GM21447 (cell line): ENCODE measurements around the gene TOGARAM2.
"Not testable (repeated sequence)": the region's sequence is repeated elsewhere in the genome, so short reads cannot be mapped to it uniquely, and the experiment has no call there.

ENCODE experiments used
- ATAC-seq: cut with Tn5 transposase; IDR thresholded peaks from one replicate; pipeline ENCODE4 v1.9.1; 2021; ENCODE audit not compliant: unreplicated experiment

Gene TOGARAM2

DNA sequence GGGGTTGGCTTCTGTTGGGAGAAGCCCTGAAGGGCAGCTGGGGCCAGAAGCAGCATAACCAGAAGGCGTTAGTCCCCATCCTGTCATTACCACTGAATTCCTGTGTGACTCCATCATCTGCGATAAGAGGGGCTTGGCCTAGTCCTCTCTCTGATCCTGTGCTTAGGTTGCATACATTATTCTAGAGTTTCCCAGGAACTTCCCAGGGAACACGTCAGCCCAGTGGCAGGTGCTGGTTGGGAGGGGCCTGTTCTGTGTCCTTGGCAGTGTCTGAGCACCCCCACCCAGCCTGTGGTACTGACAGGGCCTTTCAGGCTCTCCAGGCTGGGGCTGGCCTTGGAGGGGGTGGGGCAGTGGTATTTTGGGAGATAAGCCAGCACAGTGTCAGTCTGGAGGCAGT, 4.5 kb upstream of the TOGARAM2 start:
- no peak for ATAC-seq

DNA sequence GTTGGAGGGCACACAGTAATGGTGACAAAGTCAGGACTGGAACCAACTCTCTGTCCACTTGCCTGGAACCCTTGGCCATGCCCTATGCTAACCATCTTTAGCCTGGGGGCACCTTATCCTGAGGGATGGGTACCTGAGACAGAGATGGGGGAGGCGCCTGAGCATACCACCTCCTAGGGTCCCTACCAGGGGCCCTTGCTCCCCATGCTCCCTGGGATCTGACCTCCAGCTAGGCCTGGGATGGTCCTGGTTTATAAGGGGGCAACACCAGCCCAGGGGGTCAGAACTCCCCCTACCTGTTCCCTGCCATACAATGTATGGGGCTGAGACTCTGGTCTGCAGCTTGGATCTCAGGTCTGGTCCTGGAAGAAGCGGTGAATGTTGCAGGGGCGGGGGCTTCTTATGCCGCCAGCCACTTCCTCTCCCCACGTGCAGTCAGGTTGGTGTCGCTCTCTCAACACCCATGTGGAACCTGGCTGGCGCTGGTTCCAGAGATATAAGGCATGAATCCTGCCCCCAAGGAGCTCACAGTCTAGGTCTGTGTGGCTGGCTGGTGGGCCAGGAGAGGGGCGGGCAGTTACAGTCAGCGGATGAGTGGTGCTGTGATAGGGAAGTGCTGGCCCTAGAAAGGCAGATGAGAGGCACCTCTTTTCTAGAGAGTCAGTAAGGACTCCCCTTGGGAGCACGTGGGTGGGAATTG, 3.8 kb upstream of the TOGARAM2 start:
- no peak for ATAC-seq

DNA sequence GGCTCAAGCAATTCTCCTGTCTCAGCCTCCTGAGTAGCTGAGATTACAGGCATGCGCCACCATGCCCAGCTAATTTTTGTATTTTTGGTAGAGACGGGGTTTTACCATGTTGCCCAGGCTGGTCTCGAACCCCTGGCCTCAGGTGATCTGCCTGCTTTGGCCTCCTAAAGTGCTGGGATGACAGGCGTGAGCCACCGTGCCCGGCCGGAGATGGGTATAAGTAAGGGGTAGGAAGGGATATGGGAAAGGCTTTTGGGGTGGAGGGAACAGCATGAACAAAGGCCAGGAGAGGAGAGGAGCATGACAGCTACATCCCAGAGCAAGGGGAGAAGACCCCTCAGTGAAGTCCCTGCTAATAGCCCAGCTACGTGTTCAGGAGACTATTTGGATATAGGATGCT, 3.1 kb upstream of the TOGARAM2 start:
- not testable (repeated sequence) for ATAC-seq

DNA sequence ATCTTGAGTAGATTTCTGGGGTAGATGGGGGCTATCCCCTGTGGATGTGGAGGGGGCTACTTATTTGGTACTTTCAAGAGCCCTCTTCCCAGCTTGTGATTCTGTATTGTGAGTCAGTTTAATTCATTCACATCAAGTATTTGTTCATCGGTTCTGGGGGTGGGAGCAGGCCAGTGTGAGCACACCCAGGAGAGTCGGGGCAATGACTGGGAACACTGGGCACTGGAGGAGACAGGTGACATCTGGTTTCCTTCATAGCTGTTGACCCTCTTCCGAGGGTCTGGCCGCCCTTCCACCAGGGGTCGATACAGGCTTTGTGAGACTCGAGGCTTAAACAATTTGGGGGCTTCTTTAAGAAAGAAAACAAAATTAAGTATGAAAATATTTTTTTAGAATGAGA, 2.5 kb upstream of the TOGARAM2 start:
- ATAC-seq = no peak

DNA sequence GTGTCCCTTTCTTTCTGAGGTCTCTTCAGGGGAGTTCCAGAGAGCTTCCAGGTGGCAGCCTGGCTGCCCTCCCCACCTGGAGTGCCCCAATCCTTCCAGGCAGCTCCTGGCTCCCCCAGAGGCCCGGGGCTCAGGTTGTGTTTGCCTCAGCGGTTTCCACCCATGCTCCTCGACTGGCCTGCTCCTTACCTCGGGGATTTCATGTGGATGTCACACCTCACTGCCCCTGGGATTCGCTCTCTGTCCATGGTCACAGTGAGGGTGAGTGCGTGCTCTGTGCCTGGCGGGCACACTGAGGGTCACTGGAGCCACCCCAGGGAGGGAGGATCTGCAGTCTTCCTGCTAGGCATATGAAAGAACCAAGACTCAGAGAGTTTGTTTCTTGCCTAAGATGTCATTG, 2.1 kb upstream of the TOGARAM2 start:
- no peak for ATAC-seq

DNA sequence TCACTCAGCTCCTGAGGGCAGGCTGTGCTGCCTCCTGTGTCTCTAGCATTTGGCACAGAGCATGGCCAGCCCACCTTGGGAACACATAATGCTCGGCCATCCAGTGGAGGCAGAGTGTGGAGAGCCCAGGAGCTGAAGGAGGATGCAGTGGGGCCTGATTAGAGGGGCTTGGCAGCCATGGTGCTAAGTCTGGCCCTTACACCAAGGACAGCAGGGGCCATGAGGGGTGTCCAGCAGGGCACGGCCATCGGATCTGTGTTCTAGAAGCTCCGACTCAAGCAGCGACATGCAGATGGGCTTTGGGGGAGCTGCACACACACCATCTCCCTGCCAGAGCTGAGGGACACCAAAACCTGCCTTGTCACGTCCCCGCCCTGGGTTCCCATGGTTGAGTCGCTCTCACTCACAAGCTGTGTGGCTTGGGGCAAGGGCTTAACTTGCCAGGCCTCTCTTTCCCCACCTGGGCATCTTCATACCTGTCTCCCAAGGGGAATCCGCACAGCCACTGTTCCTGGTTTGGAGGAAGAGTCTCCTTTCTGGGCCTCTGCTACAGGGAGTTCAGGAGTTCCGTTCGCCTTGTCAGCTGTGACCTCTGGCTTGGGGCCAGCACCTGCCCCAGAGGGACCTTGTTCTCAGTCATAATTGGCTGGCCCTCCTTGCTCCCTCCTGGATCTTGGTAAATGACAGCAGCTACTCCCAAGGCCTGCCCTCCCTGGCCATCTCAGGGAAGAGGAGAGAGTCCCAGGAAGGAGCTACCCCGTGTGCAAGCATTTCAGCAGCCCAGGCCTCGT, 1.3 kb upstream of the TOGARAM2 start:
- no peak for ATAC-seq

DNA sequence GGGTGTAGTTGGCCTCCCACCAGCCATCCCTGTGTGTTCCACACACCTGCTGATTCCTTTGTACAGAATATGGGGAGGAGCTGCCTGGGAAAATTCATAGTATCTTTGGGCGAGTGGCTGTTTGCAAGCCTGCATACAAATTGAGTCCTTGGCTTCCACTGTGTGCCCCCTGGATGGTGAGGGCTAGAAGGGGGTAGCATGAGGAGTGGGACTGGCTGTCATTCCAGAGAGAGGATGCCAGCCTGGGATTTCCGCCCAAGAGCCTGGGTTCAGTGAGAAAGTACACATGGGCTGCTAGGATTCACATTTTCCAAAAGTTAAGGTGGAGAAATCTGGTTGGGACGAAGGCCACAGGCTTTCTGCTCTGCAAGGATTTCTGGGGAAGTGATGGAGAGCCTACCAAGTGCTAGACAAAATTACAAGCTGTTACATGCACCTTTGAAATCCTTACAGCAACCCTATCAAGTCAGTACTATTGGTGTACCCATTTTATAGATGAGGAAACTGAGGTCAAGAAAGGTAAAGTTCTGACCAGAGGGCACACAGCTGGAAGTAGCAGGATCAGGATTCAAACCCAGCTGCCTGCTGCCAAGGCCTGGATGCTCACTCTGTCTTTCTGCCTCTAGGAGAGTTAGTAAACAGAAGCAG, 606 bp upstream of the TOGARAM2 start:
- ATAC-seq = no peak

DNA sequence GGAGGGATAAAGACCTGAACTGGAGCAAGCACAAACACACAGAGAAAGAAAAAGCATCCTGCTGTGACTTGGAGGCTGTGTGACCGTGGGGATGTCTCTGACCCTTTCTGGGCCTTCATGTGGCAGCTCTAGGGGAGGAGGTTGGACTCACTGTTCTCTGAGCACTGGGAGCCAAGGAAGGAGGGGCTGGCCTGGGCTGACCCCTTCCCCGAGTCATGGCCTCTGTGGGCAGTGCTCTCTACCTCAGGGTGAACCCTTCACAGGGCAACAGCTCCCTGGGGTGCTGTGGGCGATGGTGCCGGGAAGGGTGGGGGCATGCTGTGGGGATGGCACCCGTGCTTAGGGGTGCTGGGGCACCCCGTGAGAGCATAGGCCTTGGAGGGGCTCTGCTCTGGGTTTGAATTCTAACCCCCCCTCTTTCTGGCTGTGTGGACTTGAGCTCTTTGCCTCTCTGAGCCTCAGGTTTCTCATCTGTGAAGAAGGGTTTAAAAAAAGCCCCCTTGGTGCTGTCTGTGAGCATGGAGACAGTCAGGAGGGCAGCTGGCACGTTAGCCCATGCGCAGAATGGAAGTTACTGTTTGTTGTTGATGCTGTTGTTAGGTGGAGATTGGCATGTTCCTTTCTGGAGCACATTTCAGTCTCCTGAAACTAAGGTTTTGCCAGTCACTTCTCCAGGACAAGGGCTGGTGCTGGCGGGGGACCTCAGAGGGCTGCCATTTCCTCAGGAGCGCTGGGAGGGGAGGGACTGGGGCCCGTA, 700 bp downstream of the TOGARAM2 start:
- ATAC-seq = no peak

DNA sequence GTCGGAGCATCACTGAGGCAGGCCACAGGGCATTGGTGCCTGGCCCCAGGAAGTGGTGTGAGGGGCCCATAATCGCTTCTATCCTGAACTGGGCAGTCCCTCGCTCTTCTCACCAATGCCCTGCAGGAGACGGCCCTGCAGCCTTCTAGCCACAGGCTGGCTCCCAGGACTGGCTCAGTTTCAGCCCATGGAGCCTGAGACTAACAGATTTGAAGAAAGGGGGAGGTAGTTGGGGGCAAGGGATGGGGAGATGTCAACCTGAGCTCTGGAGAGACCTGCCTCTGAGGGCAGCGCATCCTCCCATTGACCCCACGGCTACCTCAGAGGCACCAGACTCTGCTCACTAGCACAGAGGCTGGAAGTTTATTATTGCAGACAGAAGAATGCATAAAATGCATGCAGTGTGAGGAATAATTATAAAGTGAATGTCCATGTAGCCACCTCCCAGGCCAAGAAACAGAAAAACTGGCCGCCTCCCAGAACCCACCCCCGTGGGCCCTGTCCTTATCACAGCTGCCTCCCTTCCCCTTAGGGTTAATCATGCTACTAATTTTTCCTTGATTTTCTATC, 1.4 kb downstream of the TOGARAM2 start:
- ATAC-seq = no peak

DNA sequence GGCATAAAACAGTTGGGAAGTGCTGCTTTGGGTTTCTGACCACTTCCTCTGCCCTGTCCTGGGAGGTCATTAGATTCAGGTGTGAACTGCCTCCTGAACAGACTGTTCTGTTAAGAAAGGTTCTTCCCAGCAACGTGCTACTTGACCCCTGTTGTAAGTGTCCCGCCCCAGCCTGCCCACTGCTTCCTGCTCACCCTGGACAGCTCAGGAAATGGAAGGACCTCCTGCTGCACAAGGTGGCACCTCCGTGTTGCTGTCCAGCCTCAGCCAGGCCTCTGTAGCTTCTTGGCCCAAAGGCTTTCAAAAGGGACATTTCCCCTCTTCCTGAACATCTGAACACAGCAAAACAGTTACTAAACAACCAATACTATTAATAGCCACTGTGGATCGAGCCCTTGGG, 5.3 kb downstream of the TOGARAM2 start:
- no peak for ATAC-seq

DNA sequence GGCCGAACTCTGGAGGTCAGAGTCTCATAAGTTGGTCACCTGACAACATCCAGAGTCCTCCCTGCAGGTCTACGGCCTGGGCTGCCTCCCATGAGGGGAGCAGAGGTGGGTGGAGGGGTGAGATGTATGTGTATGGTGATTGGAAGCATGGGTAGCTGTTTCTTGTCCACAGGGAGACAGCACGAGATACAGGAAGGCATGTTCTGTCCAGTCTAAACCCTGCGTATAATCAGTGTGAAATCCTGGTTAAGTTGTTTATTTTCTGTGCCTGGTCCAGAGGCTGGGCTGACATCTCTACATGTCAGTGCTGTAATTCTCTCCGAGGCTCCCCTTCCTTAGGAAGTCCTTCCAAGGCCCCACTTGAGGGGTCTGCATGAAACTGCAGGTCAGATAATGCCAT, 8.9 kb downstream of the TOGARAM2 start:
- no peak for ATAC-seq

DNA sequence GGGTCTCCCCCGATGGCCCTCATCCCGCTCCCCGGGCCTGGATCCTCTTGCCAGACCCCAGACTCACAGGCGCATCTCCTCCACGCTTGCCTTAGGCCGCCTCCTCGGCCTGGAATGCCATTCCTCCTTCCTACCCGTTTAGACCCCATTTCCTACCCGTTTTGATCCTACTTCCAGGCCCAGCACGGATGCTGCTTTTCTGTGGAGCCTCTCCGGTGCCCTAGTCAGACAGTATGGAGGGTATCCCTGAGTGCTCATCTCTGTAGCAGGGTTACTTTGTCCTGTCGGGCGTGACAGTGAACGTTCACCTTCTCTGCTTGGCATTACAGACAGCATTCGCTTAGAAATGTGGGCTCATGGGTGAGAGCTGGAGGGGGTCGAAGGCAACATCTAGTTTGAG, 9.3 kb downstream of the TOGARAM2 start:
- no peak for ATAC-seq

DNA sequence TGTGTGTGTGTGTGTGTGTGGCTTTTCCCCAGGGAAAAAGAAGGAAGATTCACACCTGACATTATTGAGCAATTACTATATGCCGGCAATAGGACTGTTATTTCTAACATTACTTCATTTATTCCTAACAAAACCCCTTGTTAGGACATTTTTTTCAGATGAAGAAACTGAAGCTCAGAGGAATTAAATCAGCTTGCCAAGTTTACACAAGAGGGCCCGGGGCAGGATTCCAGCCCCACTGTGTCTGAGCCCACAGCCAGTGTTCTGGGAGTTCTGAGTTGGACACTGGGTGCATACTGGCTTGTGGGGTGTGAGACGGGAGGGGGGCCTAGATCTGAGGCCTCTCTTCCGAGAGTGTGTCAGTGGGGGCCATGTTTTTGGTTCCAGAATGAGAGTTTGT, 9.9 kb downstream of the TOGARAM2 start:
- no peak for ATAC-seq

DNA sequence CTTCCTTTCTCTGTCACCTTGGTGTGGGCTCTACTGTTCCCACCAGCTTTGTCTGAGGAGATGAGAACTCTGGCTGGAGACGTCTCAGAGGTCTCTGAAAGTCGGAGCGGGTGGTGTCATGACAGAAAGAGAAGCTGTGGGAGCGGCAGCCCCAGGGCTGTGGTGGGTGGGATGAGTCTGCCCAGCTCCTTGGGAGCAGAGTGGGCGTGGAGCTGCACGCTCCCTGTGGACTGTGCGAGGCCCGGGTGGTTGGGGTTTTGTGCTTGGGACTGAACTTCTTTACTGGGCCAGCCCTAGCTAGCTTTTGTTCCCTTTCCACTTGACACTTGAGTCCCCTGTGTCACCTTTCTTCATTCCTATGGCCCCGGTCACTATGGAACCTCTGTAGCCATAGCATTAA, 10.4 kb downstream of the TOGARAM2 start:
- ATAC-seq = no peak

DNA sequence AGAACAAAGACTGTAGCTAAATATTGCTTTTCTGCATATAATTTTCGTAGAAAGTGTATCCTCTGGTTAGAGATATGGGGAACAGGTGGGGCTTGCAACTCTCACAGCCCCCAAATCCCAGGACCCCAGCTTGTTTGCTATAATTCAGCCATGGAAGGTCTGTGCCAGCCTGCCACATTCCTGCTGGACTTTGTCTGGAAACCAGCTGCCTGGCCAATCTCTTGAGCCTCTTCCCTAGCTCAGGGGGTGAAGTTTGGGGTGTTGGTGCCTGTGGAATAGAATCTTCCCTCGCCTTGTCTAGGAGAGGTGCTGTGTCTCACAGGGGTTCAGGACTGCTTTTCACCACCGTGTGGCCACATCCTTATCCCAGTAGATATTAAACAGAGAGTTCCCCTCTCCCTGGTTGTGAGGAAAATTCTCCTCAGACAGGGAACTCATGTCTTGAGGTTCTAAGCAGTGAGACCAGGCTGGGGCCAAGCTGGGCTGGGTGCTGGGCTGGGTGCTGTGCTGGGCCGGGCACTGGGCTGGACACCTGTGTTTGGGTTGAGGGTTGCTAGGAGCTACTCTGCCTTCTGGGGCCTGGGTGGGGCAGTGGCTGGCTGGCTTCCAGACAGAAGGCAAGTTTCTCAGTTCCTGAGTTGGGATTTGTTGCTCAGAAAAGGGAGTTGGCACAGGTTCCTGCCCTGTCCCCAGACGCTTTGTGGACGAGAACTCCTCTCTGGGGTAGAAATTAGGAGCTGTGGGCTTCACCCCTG, 12.3 kb downstream of the TOGARAM2 start:
- ATAC-seq = no peak

DNA sequence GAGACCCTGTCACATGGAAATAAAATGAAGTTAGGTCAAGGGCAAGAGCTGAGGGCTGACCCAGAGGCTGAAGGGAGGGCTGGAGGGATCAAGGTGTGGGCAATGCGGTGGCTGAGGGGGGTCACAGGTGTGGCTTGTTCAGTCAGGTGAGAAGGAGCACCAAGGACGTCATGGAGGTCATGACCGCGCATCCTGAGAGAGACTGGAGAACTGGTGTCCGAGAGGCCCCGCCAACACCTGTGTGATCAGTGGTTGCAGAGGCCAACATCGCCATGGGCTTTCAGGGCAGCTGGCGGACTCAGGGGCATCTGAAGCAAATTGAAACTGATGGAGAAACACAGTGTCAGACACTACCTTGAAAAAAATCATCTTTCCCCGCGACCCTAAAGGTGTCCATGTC, 13.0 kb downstream of the TOGARAM2 start:
- no peak for ATAC-seq

DNA sequence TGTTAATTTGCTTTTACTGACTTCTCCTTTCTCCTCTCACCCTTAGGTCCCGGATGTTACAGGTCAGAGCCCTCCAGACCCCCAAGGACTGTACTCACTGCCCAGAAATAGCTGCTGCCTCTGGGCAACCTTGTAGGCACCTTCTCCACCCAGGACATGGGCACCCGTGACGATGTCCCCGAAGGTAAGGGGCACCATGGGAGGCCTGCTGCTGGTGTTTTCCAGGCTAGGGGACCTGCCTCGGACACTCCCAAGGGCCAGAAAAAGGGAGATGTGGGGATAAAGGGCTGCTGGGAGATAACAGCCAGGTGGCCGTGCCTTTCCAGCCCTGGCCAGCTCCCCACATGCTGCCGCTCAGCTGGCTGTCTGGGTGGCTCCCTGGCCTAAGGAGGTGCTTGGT, 13.6 kb downstream of the TOGARAM2 start:
- no peak for ATAC-seq

DNA sequence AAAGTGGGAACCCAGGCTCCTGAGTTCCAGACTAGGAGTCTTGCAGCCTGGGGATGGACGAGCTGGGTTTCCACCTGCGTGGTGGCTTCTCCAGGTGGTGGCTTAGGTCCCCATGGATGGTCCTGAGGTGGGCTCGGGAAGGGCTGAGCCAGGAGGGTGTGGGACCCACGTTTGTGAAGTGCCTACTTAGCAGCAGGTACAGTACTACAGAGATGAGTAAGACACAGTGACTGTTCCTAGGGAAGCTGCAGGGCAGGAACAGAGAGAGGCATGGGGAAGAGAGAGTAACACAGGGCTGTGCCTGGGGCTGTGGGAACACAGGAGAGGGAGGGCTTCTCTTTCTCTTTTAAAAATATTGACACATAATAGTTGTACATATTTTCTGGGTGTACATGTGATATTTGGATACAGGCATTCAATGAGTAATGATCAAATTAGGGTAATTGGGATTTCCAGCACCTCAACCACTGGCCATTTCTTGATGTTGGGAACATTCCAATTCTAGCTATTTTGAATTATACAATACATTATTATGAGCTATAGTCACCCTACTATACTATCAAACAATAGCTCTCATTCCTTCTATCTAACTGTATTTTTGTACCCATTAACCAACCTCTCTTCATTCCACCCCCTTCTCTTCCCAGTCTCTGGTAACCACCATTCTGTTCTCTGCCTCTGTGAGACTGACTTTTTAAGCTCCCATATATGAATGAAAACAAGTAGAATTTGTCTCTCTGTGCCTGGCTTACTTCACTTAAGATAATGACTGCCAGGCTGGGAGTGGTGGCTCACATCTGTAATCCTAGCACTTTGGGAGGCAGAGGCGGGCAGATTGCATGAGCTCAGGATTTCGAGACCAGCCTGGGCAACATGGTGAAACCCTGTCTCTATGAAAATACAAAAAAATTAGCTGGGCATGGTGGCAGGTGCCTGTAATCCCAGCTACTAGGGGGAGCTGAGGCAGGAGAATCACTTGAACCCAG, 15.0 kb downstream of the TOGARAM2 start:
- no peak for ATAC-seq

DNA sequence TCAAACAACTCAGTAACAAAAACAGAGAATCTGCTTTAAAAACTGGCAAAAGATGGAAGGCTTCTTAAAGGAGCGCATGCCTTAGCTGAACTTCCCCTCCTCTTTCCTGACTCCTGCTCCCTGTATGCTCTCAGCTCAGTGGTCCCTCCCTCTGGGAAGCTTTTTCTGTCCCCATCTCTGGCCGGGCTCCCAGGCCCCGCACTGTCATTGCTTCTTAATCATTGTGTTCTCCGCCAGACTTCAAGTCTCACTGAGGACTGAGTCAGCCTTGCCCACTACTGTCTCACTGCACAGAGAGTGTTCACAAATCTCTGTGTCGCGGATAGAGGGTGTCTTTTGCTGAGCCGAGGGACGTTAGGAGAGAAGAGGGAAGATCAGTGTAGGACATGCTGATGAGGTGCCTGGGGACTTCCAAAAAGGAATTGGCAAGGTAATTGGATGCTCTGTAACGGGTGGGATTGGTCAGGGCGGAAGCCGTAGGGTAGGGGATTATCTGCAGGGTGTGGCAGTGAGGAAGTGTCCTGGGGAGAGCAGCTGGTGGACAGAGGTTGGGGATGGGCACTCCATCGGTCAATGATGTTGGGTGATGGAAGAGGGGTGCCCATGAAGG, 16.2 kb downstream of the TOGARAM2 start:
- no peak for ATAC-seq
